GM12801 (cell line): ENCODE results near the gene NTRK3.

Experiments
- CTCF ChIP-seq: IDR thresholded peaks from one replicate; pipeline ENCODE4 v1.5.1; 2011; ENCODE audit warnings: control low read depth; ENCODE audit not compliant: insufficient read length; ENCODE audit errors: extremely low read depth

NTRK3 gene

GRCh38 chr15:88178631-88179030 lies 77.9 kb downstream of the NTRK3 start:
- no peak for TF ChIP-seq CTCF

GRCh38 chr15:88177451-88177850 lies 79.1 kb downstream of the NTRK3 start:
- no peak for TF ChIP-seq CTCF

- no peak for TF ChIP-seq CTCF
These were observed 82.0 kb downstream of the NTRK3 start for GRCh38 chr15:88174571-88174970.

GRCh38 chr15:88166082-88166993 lies 90.2 kb downstream of the NTRK3 start:
- no peak for TF ChIP-seq CTCF

GRCh38 chr15:88161636-88162035 lies 94.9 kb downstream of the NTRK3 start:
- no peak for TF ChIP-seq CTCF

- no peak for TF ChIP-seq CTCF
These were observed 101.2 kb downstream of the NTRK3 start for GRCh38 chr15:88155310-88155709.

GRCh38 chr15:88152672-88153071 lies 103.9 kb downstream of the NTRK3 start:
- no peak for TF ChIP-seq CTCF
